Measurements from ENCODE around the gene KCNH6.

The KCNH6 gene

DNA sequence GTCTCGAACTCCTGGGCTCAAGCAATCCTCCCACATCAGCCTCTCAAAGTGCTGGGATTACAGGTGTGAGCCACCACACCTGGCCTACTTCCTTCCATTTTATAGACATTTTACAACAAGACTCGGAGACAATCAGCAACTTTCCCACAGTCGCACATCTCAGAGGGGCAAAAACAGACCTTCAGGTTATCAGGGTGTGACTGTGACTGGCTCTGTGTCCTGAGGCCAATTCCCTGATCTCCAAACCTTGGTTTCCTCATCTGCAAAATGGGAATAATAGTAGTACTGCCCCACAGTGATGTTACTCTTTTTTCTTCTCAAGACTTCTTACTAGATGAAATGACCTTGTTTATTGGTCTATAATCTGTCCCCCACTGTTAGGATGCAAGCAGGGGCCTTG lies 10.8 kb upstream of the KCNH6 start:
- no peak for DNase-seq

DNA sequence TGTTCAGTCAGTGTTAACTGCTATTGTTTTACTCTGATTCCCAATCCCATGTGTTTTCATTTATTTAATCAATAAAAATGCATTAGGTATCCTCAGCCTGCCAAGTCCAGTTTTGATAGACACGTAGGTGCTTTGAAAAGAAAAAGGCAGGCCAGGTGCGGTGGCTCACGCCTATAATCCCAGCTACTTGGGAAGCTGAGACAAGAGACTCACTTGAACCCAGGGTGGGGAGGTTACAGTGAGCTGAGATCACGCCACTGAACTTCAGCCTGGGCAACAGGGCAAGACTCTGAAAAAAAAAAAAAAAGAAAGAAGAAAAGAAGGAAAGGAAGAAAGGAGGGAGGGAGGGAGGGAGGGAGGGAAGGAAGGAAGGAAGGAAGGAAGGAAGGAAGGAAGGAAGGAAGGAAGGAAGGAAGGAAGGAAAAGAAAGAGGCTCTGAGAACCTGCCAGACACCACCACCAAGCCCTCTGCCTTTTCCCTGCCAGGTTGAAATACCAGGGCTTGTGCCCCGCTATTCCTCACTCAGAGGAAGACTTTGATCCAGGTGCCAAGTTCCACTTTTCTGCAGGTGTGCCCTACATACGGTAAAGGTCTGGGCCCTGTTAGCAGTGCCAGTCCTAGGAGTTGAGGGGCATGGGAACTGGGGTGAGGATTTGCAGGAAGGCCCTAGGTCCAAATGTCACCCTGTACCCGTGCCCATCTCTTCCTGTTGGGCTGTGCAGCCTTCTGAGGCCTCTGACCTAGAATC lies 10.1 kb upstream of the KCNH6 start:
- no peak for DNase-seq

DNA sequence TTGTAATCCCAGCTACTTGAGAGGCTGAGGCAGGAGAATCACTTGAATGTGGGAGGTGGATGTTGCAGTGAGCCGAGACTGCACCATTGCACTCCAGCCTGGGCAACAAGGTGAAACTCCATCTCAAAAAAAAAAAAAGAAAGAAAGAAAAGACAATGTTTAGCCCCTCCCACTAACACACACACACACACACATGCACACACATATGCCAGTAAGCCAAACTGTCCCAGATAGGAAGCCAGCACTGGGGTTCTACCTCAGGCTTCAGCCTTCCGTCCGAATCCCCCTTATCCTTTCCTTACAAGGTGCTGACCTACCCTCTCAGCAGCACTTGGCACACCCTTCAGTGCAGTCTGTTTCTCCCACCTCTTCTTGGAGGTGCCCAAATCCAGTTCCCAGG lies 8.7 kb upstream of the KCNH6 start:
- no peak for DNase-seq

DNA sequence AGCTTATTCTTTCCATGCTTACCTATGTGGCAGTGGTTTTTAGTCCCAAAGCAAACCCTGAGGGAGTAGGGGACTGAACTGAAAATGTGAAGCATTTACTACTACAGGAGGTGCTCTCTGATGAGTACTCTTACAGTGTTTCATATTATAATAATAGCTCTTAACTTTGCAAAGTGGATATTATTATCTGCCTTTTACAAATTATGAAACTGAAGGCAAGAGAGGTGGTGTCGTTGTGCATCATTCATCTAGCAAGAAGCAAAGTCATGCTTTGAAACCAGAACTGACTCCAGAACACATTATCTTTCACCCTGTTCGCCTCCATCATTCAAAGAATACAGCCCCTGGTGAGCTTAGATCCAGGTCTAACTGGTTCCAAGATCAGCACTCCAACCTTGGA lies 8.2 kb upstream of the KCNH6 start:
- no peak for DNase-seq

DNA sequence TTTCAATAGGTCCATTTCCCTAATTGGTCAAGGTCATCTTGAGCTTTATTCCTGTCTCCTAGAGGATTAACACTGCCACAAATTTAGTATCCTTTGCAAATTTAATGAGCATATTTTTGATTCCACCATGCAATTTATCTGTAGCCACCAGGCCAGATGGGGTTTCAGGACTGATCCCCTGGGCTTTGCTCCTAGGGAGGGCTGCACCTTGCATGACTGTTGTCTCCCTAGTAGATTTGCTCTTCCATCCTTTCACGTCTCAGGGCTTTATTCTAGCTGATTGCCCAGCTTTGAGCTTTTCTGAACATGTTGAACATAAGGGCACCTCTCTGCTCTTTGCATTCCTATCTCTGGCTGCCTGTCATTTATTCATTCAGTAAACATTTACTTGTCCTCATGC lies 7.7 kb upstream of the KCNH6 start:
- DNase-seq, result no peak

DNA sequence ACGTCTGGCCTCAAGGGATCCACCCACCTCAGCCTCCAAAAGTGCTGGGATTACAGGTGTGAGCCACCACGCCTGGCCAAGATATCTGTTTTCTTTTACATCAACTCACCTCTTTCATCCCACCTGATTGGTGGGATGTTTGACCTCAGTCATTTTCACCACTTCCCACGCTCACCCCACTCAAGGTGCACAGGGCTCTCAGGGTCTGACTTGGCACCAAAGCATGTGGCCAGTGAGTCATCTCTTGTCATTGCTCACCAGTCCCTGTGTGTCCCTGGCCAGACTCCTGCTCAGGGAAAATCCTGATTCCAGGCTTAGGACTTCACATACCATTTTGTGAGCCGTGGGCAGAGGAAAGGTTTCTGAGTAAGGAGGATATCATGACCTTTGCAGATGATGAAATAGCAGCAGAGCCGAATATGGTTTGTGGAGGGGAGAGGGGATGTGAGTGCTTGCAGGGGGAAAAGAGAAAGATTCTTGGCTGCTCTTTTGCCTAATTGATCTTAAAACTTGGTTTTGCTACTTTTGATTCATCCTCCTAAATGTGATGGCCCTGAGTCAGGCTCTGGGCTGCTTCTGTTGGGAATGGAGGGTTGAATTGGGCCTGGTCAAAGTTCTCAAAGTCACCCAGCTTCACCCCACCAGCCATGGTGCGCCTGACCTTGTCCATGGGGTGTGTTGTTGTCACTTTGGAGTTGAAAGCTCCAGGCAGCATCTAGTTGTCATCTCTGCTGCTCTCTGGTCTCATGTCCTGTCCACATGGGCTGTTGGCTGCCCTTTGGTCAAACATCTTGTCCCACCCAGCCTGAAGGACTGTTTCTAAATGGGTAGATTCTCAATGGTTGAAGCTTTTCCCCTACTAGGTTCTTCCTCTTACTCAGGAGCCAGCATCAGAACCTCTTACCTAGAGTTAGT lies 6.0 kb upstream of the KCNH6 start:
- peak; percentile 73 to 83 (median 78) for DNase-seq

DNA sequence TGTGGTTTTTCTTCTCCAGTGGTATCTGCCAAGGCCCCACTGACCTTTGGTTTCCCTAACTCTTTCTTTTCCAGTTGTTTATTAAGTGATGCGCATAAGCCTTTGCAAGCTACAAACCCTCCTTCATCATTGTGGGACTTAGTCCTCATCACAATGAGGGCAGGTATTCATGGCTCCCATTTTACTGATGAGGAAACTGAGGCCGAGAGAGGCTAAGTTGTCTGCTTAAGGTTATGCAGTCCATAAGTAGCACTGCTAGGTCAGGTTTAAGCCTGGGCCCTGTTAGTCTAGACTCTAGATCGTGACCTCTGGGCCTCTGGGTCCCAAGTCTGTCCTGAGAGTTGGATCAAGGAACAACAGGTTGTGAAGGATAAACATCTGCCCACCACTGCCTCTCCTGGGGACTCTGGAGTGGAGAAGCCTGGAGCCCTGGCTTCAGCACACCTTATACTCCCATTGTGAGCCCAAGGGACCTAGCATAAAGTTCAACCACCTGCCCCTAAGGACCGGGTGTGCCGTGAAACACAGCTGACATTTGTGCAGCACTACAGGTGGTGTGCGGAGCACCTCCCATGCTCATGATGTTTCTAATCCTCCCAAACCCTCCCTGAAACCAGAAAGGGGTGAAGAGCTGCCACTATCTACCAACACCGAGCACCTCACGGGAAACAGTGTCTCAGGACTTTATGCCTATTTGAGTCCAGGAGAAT lies 5.2 kb upstream of the KCNH6 start:
- DNase-seq, result no peak

DNA sequence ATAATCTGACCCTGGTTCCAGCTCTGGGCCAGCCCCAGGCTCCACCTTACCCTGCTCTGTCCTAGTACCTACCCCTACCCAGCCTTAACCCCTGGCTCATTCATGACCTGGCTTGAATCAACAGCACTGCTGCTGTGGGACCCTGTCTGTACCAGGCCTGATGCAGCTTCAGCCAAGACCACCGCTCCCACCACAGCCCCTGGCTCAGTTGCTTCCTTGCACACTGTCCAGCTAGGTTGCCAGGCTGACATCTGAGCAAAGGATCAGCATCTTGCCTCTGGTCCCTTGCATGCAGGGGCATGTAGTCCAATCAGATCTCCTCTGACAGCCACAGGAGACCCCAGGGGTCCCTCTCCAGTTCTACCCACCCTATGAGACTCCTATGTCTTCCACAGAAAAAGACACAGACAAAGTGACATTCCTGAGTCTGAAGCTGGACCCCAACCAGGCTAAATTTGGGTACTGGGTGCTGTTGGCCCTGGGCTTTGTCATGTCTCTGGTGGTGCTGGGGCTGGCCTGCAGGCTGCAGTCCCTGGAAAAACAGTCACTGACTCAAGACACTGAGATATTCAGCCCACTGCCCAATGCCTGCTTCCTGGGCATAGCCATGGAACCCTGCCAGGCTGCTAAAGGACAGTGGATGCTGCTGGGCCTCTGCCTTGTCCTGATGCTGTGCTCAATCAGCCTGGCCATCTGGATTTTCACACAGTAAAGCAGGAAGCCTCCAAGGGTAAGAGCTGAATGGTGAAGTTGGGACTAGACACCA lies 3.9 kb upstream of the KCNH6 start:
- no peak for DNase-seq

DNA sequence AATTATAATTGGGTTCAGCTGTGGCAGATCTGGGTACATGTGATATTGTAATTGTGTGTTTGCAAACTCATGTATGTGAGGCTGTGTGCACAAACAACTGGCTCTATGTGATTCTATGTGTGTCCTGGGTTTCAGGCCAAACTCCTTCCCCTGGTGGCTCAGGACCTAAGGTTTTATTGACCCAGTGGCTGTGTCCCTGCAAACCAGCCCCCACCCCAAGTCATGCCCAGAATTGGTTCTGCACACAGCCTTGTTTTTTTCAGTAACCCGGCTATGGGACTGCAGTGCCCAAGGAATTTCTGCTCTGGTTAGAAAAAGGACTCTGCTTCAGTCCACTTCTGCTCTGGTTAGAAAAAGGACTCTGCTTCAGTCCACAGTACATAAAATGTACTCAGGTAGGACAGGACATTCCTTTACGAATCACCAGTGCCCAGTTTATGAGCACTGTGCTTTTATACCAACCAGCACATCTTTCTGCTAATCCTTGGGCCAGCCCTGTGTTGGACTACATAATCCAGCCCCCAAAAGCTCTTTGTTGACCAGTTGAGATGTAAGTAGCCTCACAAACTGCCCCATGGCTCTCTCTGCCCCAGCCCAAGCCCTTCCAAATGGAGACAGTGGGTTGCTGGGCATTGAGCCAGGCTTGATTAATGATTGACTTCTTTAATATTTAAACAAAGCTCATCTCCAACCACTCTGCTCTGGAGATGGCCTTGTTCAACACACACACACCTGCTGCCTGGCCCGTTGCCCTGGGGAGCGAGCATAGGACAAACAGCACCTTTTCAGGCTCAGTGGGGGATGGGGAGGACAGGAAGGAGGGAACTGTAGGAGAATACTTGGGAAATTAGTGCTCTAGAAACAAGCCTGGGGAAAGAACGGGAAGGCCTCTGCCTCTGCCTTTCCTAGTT lies 2.9 kb upstream of the KCNH6 start:
- DNase-seq, result no peak

DNA sequence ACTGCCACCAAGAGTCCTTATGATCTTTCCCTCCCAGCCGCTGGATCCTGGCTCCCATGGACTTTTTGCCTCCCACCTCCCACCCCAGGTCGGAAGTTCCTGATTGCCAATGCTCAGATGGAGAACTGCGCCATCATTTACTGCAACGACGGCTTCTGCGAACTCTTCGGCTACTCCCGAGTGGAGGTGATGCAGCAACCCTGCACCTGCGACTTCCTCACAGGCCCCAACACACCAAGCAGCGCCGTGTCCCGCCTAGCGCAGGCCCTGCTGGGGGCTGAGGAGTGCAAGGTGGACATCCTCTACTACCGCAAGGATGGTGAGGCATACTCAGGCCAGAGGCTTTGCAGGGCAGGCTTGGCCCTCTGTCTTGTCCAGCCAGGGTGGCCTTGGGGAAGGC lies 893 bp downstream of the KCNH6 start:
- no peak for DNase-seq

DNA sequence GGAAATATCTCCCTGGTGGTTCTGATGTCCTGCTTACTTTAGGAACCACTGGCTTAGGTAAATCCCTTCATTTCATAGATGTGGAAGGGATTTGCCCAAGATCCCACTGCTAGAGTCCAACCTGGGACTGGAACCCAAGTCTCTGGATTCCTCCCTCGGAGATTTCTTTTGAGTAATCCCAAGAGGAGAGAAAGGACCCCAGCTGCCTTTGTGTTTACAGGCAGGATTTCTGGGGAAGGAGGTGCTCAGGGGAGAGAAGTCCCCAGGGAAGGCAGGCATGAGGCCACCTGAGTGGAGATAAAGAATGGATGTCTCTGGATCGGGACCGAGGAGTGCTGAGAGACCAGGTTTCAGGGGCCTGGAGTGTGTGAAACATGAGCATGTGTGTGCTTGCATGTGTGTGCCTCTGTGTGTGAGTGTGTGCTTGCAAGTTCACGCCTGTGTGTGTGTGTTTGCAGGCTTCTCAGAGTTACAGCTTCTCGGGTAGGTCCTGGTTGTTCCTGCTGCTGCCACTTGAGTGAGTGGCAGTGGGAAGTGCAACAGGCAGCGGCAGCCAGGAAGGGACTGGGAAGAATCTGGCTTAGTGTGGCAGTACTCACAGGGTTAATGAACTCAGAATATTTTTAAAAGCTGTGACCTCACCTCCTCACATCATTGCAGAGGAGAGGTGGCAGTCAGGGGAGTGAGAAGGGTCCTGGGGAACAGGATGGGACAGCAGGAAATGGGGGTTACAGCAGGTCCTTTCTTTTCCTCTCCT lies 2.2 kb downstream of the KCNH6 start:
- no peak for DNase-seq

DNA sequence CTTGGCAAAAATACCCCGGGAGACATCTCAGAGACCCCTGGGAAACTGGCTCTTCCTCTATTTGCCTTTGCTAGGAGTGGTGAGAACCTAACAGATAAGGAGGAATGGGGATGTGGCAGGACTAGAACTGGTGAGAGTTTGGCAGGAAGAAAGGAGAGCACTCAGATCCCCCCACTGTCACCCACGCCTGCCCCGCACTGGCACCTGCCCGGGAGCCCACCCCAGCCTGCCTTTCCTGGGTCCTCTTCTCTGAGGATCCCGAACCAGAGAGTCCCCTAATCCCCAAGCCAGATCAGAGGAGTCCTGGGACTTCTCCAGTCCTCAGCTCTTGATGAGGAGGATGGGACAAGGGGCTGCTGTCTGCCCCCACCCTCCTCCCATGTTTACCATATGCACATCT lies 3.7 kb downstream of the KCNH6 start:
- DNase-seq, result no peak

DNA sequence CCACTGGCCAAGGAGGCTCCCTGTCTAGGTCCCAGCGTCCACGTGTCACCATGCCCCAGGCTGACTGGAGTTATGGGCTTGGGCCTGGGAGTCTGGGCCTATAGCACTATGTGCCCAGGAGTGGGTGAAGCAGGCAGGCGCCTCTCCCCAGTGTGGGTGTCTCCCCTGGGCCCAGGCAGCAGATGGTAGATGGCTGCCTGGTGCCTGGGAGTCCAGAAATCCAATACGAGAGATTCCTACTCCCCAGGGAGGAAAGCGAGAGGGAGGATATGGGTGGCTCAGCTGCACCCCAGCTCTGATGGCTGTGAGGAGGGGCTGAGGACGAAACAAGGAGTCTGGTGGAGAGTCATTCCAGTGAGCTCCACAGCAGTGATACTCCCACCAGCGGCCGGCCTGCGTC lies 5.0 kb downstream of the KCNH6 start:
- no peak for DNase-seq

DNA sequence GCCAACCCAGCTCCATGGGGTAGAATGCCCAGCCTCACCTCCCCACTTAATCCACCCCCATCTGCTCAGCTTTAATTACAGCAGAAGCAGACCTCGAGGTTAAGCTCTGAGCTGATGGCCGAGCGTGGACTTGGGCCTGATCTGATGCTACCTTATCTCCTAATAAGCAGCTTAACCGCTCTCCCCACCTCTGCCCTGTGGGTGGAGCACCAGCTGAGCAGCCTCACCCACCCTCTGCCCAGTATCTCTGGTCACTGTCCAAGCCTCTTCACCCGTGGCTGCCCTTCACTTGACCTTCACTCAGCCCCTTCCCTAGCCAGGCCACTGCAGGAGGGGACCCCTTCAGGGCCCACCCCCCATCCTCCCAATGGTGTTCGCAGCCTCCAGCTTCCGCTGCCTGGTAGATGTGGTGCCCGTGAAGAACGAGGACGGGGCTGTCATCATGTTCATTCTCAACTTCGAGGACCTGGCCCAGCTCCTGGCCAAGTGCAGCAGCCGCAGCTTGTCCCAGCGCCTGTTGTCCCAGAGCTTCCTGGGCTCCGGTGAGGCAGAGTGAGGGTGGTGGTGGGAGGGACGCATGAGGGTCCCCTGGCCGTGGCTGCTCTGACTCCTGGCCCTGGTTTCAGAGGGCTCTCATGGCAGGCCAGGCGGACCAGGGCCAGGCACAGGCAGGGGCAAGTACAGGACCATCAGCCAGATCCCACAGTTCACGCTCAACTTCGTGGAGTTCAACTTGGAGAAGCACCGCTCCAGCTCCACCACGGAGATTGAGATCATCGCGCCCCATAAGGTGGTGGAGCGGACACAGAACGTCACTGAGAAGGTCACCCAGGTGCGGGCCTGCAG lies 6.8 kb downstream of the KCNH6 start:
- DNase-seq, result no peak

DNA sequence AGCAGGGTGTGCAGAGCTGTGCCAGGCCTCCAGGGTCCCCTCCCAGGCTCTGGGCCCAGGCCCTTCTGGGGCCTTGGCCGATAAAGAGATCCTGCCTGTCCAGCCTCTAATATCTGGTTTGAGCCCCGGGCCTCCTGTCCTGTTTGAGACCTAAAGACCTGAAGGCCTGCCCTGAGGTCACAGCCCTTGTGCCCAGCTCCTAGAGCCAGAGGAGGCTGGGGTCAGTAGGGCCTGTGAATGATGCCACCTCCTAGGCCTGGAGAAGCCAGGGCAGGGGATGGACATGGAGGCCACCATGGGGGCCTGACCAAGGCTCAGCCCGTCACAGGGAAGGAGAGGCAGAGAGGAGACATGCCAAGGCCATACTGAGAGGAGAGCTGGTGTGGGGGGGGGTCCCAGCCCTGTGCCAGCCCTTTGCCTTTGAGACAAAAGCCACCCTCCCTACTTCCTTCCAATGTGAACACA lies 7.4 kb downstream of the KCNH6 start:
- DNase-seq, result no peak

DNA sequence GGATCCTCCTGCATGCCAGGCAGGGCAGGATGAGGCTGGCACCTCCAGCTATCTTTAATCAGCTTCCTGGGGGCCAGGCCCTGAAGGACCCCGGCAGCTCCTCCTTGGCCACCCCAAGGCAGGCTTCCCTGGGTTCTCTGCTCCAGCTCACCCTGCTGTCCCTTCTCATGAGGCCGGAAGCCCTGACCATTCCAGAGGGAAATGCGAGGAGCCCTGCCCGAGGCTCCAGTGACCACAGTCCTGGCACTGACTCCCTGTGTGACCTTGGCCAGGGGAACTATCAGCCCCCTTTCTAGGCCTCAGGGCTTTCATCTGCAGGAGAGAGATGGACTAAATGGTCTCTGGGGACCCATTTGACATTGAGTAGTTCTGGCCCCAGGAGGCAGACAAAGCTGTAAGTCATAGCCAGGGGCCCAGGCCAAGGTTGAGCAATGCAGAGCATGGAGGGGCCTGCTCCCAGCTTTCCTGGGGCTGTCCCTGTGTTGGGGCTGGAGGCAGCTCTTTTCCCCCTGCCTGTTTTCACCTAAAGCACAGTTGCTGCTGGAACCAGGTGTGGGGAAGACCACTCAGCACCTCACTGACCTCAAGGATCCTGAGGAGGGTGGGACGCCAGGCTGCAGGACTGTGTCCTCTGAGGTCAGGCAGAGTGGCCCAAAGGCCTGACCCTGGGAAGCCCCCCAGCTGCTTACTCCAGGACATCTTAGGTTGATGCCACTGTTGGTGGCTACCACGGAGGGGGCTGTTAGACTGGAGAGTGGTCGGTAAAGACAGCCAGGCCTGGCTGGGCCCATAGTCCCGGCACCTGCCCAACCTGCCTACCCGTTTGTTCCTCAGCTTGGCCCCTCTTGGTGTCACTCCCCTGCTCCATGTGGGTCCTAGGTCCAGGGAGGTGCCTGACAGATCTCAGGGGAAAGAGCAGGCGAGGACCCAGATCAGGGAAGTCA lies 8.1 kb downstream of the KCNH6 start:
- DNase-seq, result no peak

DNA sequence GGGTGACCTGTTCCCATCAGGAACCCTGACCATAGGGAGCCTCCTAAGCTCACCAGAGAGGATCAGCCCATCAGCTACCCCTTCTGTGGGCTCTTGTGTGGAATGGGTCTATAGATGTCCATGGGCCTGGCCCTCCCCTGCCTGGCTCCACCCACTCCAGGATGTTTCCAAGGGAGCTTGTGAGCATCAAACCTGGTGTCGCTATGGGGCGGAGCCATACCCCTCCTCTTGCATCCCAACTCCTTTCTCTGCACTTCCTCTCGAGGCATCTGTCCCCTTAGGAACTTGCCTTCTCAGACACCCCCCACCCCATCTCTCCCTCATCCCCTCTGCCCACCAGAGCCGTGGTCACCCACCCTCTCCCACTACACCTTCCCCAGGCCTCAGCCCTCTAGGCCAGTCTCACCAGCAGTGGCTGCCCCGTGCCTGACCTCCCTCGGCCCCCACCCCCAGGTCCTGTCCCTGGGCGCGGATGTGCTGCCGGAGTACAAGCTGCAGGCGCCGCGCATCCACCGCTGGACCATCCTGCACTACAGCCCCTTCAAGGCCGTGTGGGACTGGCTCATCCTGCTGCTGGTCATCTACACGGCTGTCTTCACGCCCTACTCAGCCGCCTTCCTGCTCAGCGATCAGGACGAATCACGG lies 10.4 kb downstream of the KCNH6 start:
- DNase-seq, result no peak

DNA sequence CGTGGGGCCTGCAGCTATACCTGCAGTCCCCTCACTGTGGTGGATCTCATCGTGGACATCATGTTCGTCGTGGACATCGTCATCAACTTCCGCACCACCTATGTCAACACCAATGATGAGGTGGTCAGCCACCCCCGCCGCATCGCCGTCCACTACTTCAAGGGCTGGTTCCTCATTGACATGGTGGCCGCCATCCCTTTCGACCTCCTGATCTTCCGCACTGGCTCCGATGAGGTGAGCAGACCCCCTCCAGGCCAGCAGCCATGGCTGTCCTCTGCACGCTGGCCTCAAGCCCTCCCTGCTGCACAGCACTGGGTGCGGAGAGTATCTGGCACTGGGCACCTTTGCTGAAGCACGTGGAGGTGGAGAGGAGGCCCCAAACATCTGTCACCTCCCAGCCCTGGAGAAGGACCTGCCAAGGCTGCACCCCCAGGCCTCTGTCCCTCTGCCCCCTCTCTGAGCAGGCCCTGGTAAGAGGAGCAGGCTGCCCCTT lies 11.0 kb downstream of the KCNH6 start:
- no peak for DNase-seq

Data from suppressor macrophage treated with lipopolysaccharide for 1 hour (primary cell).